GM23338 (cell line): ENCODE measurements around the gene EIF3CL.
"Not testable (repeated sequence)": the region's sequence is repeated elsewhere in the genome, so short reads cannot be mapped to it uniquely, and the experiment has no call there.

Source experiments
- EZH2phosphoT487 ChIP-seq: fragments of 200-600 bp; sonication (generic); IDR thresholded peaks from one replicate; pipeline ENCODE4 v1.8.1; 2018; ENCODE audit warnings: antibody characterized with exemption; ENCODE audit not compliant: unreplicated experiment
- TF ChIP-seq, protein P1 (sequence below), 2 experiments: fragments of 200-600 bp in 1 of 2; sonication (generic) in 1 of 2; conservative IDR thresholded peaks; 2 replicates each; pipeline versions ENCODE4 v1.5.1 to v1.6.1; 2016 to 2017; ENCODE audit warnings: antibody characterized with exemption in 2 of 2, low read depth in 2 of 2, mild to moderate bottlenecking in 2 of 2, moderate library complexity in 1 of 2
- TF ChIP-seq, protein P2 (sequence below): IDR thresholded peaks from one replicate; pipeline ENCODE4 v1.6.1; 2018; ENCODE audit warnings: antibody characterized with exemption; ENCODE audit not compliant: unreplicated experiment

- TF ChIP-seq, protein P1, sequence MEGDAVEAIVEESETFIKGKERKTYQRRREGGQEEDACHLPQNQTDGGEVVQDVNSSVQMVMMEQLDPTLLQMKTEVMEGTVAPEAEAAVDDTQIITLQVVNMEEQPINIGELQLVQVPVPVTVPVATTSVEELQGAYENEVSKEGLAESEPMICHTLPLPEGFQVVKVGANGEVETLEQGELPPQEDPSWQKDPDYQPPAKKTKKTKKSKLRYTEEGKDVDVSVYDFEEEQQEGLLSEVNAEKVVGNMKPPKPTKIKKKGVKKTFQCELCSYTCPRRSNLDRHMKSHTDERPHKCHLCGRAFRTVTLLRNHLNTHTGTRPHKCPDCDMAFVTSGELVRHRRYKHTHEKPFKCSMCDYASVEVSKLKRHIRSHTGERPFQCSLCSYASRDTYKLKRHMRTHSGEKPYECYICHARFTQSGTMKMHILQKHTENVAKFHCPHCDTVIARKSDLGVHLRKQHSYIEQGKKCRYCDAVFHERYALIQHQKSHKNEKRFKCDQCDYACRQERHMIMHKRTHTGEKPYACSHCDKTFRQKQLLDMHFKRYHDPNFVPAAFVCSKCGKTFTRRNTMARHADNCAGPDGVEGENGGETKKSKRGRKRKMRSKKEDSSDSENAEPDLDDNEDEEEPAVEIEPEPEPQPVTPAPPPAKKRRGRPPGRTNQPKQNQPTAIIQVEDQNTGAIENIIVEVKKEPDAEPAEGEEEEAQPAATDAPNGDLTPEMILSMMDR (conservative IDR thresholded peaks at IDR 0.05; ENCODE audit: low read depth in 2 of 2) = not testable (repeated sequence)
- TF ChIP-seq, protein P2, sequence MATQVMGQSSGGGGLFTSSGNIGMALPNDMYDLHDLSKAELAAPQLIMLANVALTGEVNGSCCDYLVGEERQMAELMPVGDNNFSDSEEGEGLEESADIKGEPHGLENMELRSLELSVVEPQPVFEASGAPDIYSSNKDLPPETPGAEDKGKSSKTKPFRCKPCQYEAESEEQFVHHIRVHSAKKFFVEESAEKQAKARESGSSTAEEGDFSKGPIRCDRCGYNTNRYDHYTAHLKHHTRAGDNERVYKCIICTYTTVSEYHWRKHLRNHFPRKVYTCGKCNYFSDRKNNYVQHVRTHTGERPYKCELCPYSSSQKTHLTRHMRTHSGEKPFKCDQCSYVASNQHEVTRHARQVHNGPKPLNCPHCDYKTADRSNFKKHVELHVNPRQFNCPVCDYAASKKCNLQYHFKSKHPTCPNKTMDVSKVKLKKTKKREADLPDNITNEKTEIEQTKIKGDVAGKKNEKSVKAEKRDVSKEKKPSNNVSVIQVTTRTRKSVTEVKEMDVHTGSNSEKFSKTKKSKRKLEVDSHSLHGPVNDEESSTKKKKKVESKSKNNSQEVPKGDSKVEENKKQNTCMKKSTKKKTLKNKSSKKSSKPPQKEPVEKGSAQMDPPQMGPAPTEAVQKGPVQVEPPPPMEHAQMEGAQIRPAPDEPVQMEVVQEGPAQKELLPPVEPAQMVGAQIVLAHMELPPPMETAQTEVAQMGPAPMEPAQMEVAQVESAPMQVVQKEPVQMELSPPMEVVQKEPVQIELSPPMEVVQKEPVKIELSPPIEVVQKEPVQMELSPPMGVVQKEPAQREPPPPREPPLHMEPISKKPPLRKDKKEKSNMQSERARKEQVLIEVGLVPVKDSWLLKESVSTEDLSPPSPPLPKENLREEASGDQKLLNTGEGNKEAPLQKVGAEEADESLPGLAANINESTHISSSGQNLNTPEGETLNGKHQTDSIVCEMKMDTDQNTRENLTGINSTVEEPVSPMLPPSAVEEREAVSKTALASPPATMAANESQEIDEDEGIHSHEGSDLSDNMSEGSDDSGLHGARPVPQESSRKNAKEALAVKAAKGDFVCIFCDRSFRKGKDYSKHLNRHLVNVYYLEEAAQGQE = not testable (repeated sequence)
- not testable (repeated sequence) for TF ChIP-seq EZH2phosphoT487
These were observed at the start of gene EIF3CL for GRCh38 chr16:28403220-28404072.
